Gastrocnemius medialis (tissue), 4 donors: ENCODE results near the gene VWA7. TPM values are rescaled to one million over a fixed set of nuclear protein-coding genes. Genes with fewer than 3 reads are reported as not detected.
A peak's percentile ranks its signal among the peaks of the same experiment; 100 is the strongest.

Experiments
- ATAC-seq, 2 donors: fragments of 150-250 bp; one replicate each; pipeline ENCODE4 v1.9.1; 2016
- DNase-seq, 2 donors: peaks; one replicate each; pipeline ENCODE4 v3.0.0-alpha.2; 2019
- H3K27ac ChIP-seq, 4 donors: fragments of 200-600 bp; sonication (generic); 1 replicate in 1 of 4; 2 replicates in 3 of 4; pipeline ENCODE4 v1.5.1; 2016 to 2018; ENCODE audit warnings: mild to moderate bottlenecking in 2 of 4, moderate library complexity in 1 of 4
- H3K27me3 ChIP-seq, 3 donors: fragments of 200-600 bp; sonication (generic) in 2 of 3; 1 replicate in 1 of 3; 2 replicates in 2 of 3; pipeline versions ENCODE4 v1.5.1 to v1.6.0; 2016 to 2019; ENCODE audit warnings: mild to moderate bottlenecking in 1 of 3, moderate library complexity in 1 of 3
- H3K36me3 ChIP-seq, 2 donors: fragments of 200-600 bp; sonication (generic) in 1 of 2; one replicate each; pipeline ENCODE4 v1.5.1; 2017 to 2018
- H3K4me1 ChIP-seq, 2 donors: fragments of 200-600 bp; sonication (generic) in 1 of 2; one replicate each; pipeline ENCODE4 v1.5.1; 2016 to 2017; ENCODE audit warnings: mild to moderate bottlenecking in 2 of 2
- H3K4me3 ChIP-seq, 4 donors: fragments of 200-600 bp; sonication (generic) in 3 of 4; 1 replicate in 1 of 4; 2 replicates in 3 of 4; pipeline ENCODE4 v1.5.1; 2016 to 2019; ENCODE audit warnings: mild to moderate bottlenecking in 2 of 4
- H3K9me3 ChIP-seq, 3 donors: fragments of 200-600 bp; sonication (generic) in 2 of 3; 1 replicate in 1 of 3; 2 replicates in 2 of 3; pipeline ENCODE4 v1.5.1; 2016 to 2019
- CTCF ChIP-seq, 5 experiments: fragments of 450-650 bp in 3 of 5; fragments of 200-600 bp in 2 of 5; sonication (generic) in 2 of 5; IDR thresholded peaks in 4 of 5; conservative IDR thresholded peaks in 1 of 5; 1 replicate in 4 of 5; 2 replicates in 1 of 5; pipeline ENCODE4 v1.5.1; 2016 to 2019; ENCODE audit warnings: antibody characterized with exemption in 5 of 5, mild to moderate bottlenecking in 3 of 5, moderate library complexity in 3 of 5
- POLR2A ChIP-seq, 2 donors: fragments of 450-650 bp; IDR thresholded peaks; one replicate each; pipeline ENCODE4 v1.6.1; 2017; ENCODE audit warnings: antibody characterized with exemption in 2 of 2, mild to moderate bottlenecking in 2 of 2, moderate library complexity in 2 of 2
- in situ Hi-C, 4 donors: fragments of 200-750 bp; cut with MboI; loops; one replicate each; pipeline versions ENCODE4 v1.15.0 to v1.8.0; 2017; ENCODE audit warnings: low sequenced_read_pairs in 4 of 4
- intact Hi-C: fragments of 100-400 bp; cut with DNase I; formaldehyde crosslinking; loops from one replicate; pipeline ENCODE4 v1.15.1; 2023; ENCODE audit warnings: low total_unique reads
- total RNA-seq, 4 donors: library from RNA; depleted of rRNA; stranded (reverse); fragments of >200 nt; gene quantifications; one replicate each; pipeline versions ENCODE4 v1.1.0 to v1.2.3, GENCODE V29; 2016

VWA7 gene
- total RNA-seq, 4 donors from 2014 or later, result 2.0 to 7.8 (median 4.7) TPM

DNA sequence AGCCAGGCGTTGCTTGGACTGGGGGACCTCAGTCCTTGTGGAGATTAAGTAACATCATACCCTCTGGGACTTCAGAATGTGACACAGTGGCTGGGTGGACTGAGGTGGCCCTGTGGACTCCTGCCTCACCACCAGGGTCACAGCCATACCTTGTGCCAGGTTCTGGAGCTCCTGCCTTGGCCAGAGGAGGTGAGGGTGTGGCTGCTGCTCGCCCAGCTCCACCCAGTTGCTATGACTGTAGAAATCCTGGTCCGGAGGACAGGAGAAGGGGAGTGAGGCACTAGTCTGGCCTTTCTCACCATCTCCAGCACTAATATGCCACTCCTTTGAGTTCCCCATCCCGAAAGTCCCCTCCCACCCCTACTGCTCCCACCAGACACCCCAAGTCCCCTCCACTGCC lies 1.9 kb downstream of the VWA7 start:
- intact Hi-C loops (loop anchor here (1.0 to 10.0 kb wide), 2 partner anchors 55 to 90 kb away; partner anchors contain the start of gene NEU1), in situ Hi-C loops (loop anchor here in 2 of 4 donors (10.0 kb wide), 1 partner anchor 60 kb away; no protein-coding TSS in a partner anchor)
- Histone ChIP-seq H3K4me1 (peaks cover 11 to 17% of the 10 kb centered on the region in 2 donors), H3K4me3 (no peak overlapping the region), H3K9me3 (no peaks in the 10 kb centered on the region), H3K27me3 (no peaks in the 10 kb centered on the region), H3K36me3 (peaks cover 0 to 19% of the 10 kb centered on the region in 2 donors), H3K27ac (peak overlapping the region in 3 of 4 donors; percentile 18 to 88 (median 85))
- TF ChIP-seq CTCF (IDR thresholded peaks at IDR 0.05 in 4 of 5, conservative IDR thresholded peaks at IDR 0.05 in 1 of 5), result no peak
- TF ChIP-seq POLR2A (IDR thresholded peaks at IDR 0.05), result no peak
- ATAC-seq (no peak), DNase-seq (no peak)

GRCh38 chr6:31771992-31772358 lies 5.2 kb downstream of the VWA7 start:
- in situ Hi-C loops, result loop anchor here in 2 of 4 donors (5.0 to 10.0 kb wide), 2 partner anchors 63 to 85 kb away; no protein-coding TSS in a partner anchor
- intact Hi-C loops, result loop anchor here (10.0 kb wide), 1 partner anchor 93 kb away; the partner anchor contains the start of gene NEU1
- Histone ChIP-seq H3K4me1 (peaks cover 4 to 9% of the 10 kb centered on the region in 2 donors), H3K4me3 (no peak overlapping the region), H3K9me3 (no peaks in the 10 kb centered on the region), H3K36me3 (no peaks in the 10 kb centered on the region), H3K27ac (no peak overlapping the region), H3K27me3 (no peaks in the 10 kb centered on the region)
- DNase-seq, result no peak
- ATAC-seq, result no peak
- no peak for TF ChIP-seq POLR2A (IDR thresholded peaks at IDR 0.05)
- TF ChIP-seq CTCF (IDR thresholded peaks at IDR 0.05 in 4 of 5, conservative IDR thresholded peaks at IDR 0.05 in 1 of 5), result no peak

GRCh38 chr6:31770860-31771259 lies 6.3 kb downstream of the VWA7 start:
- H3K27me3 ChIP-seq, result no peaks in the 10 kb centered on the region
- intact Hi-C loops, result loop anchor here (10.0 kb wide), 1 partner anchor 94 kb away; the partner anchor contains the start of gene NEU1
- TF ChIP-seq POLR2A (IDR thresholded peaks at IDR 0.05) (no peak), CTCF (IDR thresholded peaks at IDR 0.05 in 4 of 5, conservative IDR thresholded peaks at IDR 0.05 in 1 of 5) (no peak)
- DNase-seq, result no peak
- no peaks in the 10 kb centered on the region for H3K9me3 ChIP-seq
- H3K36me3 ChIP-seq, result no peaks in the 10 kb centered on the region
- H3K4me1 ChIP-seq, result no peaks in the 10 kb centered on the region
- no peak overlapping the region for H3K27ac ChIP-seq
- H3K4me3 ChIP-seq, result no peak overlapping the region
- in situ Hi-C loops, result loop anchor here in 2 of 4 donors (5.0 to 10.0 kb wide), 2 partner anchors 64 to 84 kb away; no protein-coding TSS in a partner anchor
- no peak for ATAC-seq

- Histone ChIP-seq H3K27me3 (no peaks in the 10 kb centered on the region), H3K36me3 (no peaks in the 10 kb centered on the region), H3K4me1 (no peaks in the 10 kb centered on the region), H3K9me3 (no peaks in the 10 kb centered on the region), H3K27ac (no peak overlapping the region), H3K4me3 (no peak overlapping the region)
- intact Hi-C loops (loop anchor here (1.0 to 10.0 kb wide), 2 partner anchors 90 to 95 kb away; partner anchors contain the start of gene NEU1), in situ Hi-C loops (loop anchor here in 3 of 4 donors (5.0 to 10.0 kb wide), 3 partner anchors 65 to 88 kb away; partner anchors contain the start of gene LY6G5C (in 1 of the 3))
- ATAC-seq, result peak; percentile 55 to 77
- TF ChIP-seq POLR2A (IDR thresholded peaks at IDR 0.05) (no peak), CTCF (IDR thresholded peaks at IDR 0.05 in 4 of 5, conservative IDR thresholded peaks at IDR 0.05 in 1 of 5) (peak; percentile 66 to 89 (median 83))
- peak; percentile 51 to 77 for DNase-seq
Measured at GRCh38 chr6:31769684-31770371, 7.3 kb downstream of the VWA7 start.
